K562 (cell line): ENCODE measurements around the gene FAM219A.

Experiments
- BRD4 ChIP-seq: fragments of 200-600 bp; sonication (generic); IDR thresholded peaks from 2 replicates; pipeline ENCODE4 v1.6.1; 2017; ENCODE audit warnings: inconsistent platforms
- HNRNPUL1 ChIP-seq: fragments of 200-400 bp; formaldehyde crosslinking; IDR thresholded peaks from 2 replicates; pipeline ENCODE4 v1.6.1; 2017; ENCODE audit warnings: low read length
- JUNB ChIP-seq: fragments of 450-650 bp; formaldehyde crosslinking; conservative IDR thresholded peaks from 2 replicates; pipeline ENCODE4 v1.4.0; 2020; ENCODE audit warnings: mild to moderate bottlenecking
- NELFE ChIP-seq: IDR thresholded peaks from 2 replicates; pipeline ENCODE4 v1.6.1; 2011; ENCODE audit warnings: mild to moderate bottlenecking; ENCODE audit not compliant: insufficient read depth, insufficient read length
- POLR2A ChIP-seq: fragments of 450-650 bp; conservative IDR thresholded peaks from 2 replicates; pipeline ENCODE4 v1.6.1; 2016
- ZNF121 ChIP-seq: sonication (generic); formaldehyde crosslinking; conservative IDR thresholded peaks from 2 replicates; pipeline ENCODE4 v1.8.0; 2022; ENCODE audit warnings: missing genetic modification reagents

GRCh38 chr9:34502471-34502870 is 44.1 kb upstream of the FAM219A start:
- TF ChIP-seq NELFE, result no peak
- TF ChIP-seq BRD4, result no peak
- no peak for TF ChIP-seq POLR2A
- TF ChIP-seq JUNB (CRISPR knock-in tag), result no peak
- TF ChIP-seq HNRNPUL1, result no peak
- no peak for TF ChIP-seq ZNF121 (CRISPR knock-in tag)
